HEK293 (cell line): ENCODE results near the gene CCL2.

ENCODE experiments used
- TF ChIP-seq, protein P1 (sequence below): fragments of 450-650 bp; formaldehyde crosslinking; IDR thresholded peaks from 2 replicates; pipeline ENCODE4 v1.5.1; 2016; ENCODE audit warnings: missing biosample characterization, missing genetic modification characterization
- TF ChIP-seq, protein P2 (sequence below): fragments of 450-650 bp; formaldehyde crosslinking; IDR thresholded peaks from 2 replicates; pipeline ENCODE4 v1.5.1; 2016; ENCODE audit warnings: missing biosample characterization, missing genetic modification characterization

DNA sequence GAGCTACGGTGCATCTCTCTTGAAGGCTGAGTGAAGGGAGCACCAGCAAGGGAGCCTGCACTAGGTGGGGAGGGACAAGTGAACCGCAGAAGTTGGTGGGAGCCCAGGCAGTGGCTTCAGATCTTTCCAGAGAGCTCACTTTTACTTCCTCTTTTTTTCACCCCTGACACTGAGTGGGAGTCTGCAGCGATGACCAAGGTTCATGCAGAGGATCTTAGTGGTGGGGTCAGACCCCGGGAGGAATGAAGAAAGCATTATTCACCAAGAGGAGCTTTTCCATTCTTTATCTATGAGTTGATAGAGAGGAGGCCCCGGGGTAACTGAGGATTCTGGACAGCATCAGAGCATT is 3.0 kb upstream of the CCL2 start:
- TF ChIP-seq, protein P1, sequence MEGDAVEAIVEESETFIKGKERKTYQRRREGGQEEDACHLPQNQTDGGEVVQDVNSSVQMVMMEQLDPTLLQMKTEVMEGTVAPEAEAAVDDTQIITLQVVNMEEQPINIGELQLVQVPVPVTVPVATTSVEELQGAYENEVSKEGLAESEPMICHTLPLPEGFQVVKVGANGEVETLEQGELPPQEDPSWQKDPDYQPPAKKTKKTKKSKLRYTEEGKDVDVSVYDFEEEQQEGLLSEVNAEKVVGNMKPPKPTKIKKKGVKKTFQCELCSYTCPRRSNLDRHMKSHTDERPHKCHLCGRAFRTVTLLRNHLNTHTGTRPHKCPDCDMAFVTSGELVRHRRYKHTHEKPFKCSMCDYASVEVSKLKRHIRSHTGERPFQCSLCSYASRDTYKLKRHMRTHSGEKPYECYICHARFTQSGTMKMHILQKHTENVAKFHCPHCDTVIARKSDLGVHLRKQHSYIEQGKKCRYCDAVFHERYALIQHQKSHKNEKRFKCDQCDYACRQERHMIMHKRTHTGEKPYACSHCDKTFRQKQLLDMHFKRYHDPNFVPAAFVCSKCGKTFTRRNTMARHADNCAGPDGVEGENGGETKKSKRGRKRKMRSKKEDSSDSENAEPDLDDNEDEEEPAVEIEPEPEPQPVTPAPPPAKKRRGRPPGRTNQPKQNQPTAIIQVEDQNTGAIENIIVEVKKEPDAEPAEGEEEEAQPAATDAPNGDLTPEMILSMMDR (tag by site-specific recombination): no peak
- TF ChIP-seq, protein P2, sequence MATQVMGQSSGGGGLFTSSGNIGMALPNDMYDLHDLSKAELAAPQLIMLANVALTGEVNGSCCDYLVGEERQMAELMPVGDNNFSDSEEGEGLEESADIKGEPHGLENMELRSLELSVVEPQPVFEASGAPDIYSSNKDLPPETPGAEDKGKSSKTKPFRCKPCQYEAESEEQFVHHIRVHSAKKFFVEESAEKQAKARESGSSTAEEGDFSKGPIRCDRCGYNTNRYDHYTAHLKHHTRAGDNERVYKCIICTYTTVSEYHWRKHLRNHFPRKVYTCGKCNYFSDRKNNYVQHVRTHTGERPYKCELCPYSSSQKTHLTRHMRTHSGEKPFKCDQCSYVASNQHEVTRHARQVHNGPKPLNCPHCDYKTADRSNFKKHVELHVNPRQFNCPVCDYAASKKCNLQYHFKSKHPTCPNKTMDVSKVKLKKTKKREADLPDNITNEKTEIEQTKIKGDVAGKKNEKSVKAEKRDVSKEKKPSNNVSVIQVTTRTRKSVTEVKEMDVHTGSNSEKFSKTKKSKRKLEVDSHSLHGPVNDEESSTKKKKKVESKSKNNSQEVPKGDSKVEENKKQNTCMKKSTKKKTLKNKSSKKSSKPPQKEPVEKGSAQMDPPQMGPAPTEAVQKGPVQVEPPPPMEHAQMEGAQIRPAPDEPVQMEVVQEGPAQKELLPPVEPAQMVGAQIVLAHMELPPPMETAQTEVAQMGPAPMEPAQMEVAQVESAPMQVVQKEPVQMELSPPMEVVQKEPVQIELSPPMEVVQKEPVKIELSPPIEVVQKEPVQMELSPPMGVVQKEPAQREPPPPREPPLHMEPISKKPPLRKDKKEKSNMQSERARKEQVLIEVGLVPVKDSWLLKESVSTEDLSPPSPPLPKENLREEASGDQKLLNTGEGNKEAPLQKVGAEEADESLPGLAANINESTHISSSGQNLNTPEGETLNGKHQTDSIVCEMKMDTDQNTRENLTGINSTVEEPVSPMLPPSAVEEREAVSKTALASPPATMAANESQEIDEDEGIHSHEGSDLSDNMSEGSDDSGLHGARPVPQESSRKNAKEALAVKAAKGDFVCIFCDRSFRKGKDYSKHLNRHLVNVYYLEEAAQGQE (tag by site-specific recombination): no peak
